AG09319 (cell line): Measurements from ENCODE around the gene FREM1.

Experiments
- DNase-seq: peaks from one replicate; pipeline ENCODE4 v3.0.0-alpha.2; 2010; ENCODE audit warnings: low read depth; ENCODE audit errors: extremely low read depth
- TF ChIP-seq, protein P1 (sequence below): IDR thresholded peaks from 2 replicates; pipeline ENCODE4 v1.5.1; 2011; ENCODE audit warnings: low read depth, mild to moderate bottlenecking, inconsistent platforms, low read length, moderate library complexity

The FREM1 gene

DNA sequence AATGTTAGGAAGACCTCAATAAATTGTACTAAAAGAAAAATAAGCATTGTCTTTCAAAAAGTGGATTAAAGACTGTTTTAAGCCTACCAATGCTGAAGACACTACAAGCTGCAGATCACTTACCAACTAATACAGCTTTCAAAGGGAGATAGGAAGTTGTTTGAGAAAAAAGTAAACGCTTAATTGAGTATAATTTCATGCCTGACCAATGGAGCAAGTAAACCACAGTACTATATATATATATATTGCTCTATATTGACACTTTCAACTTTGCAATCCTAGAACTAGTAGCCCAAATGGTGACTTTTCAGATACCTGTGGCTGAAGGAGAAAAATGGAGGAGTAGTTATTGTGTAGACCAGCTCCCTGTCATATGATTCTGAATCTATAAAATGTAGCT, 85.7 kb downstream of the FREM1 start:
- TF ChIP-seq, protein P1, sequence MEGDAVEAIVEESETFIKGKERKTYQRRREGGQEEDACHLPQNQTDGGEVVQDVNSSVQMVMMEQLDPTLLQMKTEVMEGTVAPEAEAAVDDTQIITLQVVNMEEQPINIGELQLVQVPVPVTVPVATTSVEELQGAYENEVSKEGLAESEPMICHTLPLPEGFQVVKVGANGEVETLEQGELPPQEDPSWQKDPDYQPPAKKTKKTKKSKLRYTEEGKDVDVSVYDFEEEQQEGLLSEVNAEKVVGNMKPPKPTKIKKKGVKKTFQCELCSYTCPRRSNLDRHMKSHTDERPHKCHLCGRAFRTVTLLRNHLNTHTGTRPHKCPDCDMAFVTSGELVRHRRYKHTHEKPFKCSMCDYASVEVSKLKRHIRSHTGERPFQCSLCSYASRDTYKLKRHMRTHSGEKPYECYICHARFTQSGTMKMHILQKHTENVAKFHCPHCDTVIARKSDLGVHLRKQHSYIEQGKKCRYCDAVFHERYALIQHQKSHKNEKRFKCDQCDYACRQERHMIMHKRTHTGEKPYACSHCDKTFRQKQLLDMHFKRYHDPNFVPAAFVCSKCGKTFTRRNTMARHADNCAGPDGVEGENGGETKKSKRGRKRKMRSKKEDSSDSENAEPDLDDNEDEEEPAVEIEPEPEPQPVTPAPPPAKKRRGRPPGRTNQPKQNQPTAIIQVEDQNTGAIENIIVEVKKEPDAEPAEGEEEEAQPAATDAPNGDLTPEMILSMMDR = no peak
- no peak for DNase-seq

DNA sequence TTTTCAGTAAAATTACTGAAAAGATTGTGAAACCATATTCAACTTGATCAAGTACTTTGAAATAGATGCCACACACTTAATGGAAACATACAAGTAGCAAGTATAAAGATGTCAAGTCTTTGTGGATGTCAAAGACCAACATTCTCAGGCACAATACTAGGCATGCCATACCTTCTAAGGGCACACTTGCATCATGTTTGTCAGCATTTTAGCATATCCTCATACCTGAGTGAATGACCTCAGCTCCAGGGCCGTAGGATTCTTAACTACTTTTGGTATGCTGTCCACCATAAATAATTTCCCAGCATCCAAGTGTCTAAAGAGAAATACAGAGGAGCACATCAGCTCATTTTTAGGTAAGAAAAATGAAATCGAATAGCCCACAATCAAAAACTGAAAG, 86.4 kb downstream of the FREM1 start:
- TF ChIP-seq, protein P1 = no peak
- no peak for DNase-seq

DNA sequence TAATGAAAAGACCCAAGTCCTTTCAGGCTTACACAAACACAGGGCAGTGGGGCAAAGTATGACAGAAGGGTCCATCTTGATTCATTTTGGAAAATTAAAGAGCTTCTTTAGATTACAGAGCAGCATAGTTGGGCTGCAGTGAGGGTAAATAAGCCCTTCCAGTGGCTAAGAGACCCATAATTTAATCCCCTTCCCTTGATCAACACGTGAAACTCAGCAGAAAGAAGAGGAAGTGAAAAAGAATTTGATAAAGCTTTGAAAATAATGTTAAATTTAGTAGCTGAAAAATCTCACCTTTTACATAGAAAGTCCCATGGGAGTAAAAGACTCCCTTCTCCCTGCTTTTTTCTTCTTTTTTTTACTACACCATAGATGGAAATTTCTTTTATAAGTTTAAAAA, 87.6 kb downstream of the FREM1 start:
- DNase-seq = no peak
- TF ChIP-seq, protein P1 = no peak

DNA sequence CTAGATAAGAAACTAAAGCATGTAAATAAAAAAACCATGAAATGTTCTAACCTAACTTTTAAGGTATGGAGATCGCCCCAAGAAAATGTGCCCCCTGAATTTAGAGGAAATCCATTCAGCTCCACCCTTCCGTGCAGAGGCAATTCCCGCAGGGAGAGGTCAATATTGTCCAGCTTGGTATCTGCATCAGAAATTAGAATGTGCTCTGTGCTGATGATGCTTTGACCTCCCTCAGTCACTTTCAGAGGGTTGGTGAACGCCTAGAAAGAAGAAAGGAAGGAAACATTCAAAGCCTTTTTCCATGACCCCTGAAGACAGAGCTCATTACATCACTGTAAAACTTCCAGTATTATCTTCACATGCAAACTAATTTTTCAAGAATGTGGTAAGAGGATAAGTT, 91.0 kb downstream of the FREM1 start:
- TF ChIP-seq, protein P1 = no peak
- DNase-seq = no peak

DNA sequence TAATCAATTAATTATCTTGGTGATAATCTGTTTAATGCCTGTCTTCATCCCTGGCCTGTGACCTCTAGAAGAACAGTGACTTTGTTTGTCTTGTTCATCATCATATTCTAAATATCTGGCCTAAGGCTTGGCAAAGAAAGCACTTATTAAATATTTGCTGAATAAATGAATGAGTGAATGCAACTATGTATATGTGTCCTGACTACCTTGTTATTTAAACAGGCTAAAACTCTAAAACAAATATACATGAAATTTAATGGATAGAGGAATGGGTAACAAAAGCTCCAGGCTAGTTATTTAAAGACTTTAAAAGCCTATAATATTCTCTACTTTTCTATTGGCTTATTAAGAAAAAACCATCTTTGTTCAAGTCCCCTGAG, 96.0 kb downstream of the FREM1 start:
- TF ChIP-seq, protein P1 = no peak
- DNase-seq = no peak

DNA sequence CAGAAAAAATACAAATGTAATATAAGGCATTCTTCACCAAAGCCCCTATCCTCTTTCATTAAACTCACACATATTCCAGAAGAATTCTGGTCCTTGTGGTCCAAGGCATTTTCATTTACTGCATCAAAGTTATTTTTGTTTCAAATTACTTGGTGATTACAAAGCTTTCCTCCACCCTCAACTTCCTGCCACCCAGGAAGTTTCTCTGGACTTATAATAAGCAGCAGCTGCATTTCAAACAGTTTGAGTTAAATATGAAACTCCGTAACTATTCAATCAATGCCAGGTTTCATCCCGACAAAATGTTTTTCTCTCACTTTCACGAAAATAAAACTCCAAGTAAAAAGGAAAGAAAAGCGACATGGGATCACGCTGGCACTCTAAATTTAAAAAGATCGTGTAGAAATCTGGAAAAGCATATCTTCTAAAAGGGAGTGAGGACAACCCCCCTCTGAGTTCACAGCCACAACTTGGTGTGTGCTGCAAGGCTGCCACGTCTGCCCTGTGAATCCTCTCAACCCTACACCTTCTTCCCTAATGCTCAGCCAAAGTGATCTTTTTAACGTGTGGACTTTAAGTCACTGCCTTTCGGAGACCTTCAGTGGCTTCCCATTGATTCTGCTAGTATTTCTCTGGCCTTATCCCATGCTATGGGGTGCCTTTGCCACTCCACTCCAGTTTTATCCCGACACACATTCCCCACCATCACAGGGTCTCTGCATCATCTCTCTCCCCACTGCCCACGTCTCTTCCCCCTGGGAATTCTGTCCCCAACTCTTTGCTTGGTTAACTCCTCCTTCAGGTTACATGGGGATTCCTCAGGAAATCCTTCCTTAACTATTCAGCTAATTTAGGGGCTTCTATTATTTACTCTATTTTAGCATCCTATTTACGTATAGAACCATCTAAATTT, 96.6 kb downstream of the FREM1 start:
- TF ChIP-seq, protein P1 = no peak
- no peak for DNase-seq

DNA sequence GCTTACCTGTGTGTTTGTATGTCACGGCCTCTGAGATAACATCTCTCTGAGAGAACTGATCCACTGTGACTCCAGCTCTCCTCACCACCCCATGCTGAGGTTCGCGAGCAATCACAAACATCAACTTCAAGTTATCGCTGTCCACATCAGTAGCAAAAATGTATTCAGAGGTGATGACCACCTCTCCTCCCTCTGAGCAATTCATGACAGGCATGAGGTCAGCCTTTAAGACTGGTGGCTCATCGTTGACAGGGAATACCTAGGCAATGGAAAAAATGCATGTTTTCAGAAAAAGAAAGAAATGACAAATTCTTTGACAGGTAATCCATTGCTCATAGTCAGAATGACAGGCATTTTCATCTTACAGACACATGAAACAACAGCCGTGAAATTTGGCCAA, 97.4 kb downstream of the FREM1 start:
- no peak for DNase-seq
- TF ChIP-seq, protein P1 = no peak
